BJ (cell line): Measurements from ENCODE around the gene EFCAB10. TPM values are rescaled to one million over a fixed set of nuclear protein-coding genes. Genes with fewer than 3 reads are reported as not detected.

Experiments used
- CTCF ChIA-PET: fragments of 350-600 bp; formaldehyde crosslinking; extraction: SDS; loops from one replicate; lab custom pipeline; 2021; ENCODE audit warnings: antibody characterized with exemption, inconsistent platforms; lab: Yijun Ruan, JAX
- POLR2A ChIA-PET: fragments of 300-600 bp; sonication (Branson Sonifier 250); formaldehyde crosslinking; extraction: SDS; loops from one replicate; lab custom pipeline; 2021; ENCODE audit warnings: antibody characterized with exemption; lab: Charles Lee
- DNase-seq: peaks from one replicate; pipeline ENCODE4 v3.0.0-alpha.2; 2011; ENCODE audit warnings: low read depth
- H3K27me3 ChIP-seq: 2 replicates; pipeline ENCODE4 v1.6.0; 2011; ENCODE audit warnings: low read length; ENCODE audit not compliant: control insufficient read depth, insufficient read depth
- H3K36me3 ChIP-seq: 2 replicates; pipeline ENCODE4 v1.5.1; 2011; ENCODE audit warnings: low read length; ENCODE audit not compliant: control insufficient read depth, insufficient read depth
- H3K4me3 ChIP-seq: 2 replicates; pipeline ENCODE4 v1.5.1; 2011; ENCODE audit warnings: low read depth, mild to moderate bottlenecking, control low read depth, low read length
- polyA plus RNA-seq: library from polyadenylated mRNA; depleted of rRNA; stranded (reverse); fragments of >200 nt; gene quantifications from 2 replicates; pipeline ENCODE4 v1.2.3, GENCODE V29; 2011
- TF ChIP-seq, protein P1 (sequence below): IDR thresholded peaks from 2 replicates; pipeline ENCODE4 v1.5.1; 2011; ENCODE audit warnings: low read depth, mild to moderate bottlenecking, control low read depth, inconsistent platforms, low read length, moderate library complexity; ENCODE audit not compliant: insufficient read depth

EFCAB10 gene
- polyA plus RNA-seq, 1 experiment = not detected

DNA sequence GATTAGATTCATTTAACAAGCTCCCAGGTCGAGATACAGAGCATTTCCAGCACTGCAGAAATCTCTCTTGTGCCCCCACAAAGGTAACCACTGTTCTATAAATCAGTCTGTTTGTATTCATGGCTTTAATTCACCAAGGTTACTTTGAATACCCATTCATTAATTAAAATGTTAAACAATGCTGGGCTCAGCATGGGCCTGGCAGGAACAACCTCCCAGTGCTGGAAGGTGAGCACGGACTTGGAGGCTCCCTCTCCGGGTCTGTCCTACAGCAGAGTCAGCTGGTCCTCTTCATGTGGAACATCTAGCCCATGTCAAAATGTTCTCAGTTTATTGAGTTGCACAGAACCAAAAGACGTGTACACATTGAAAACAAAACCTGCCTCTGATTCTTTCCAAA lies 15.6 kb upstream of the EFCAB10 start:
- ChIA-PET POLR2A (no interaction called here), CTCF (interaction anchor here (1.9 kb wide), 1 partner anchor 7 kb away, joined by 6 read pairs; no protein-coding TSS in a partner anchor)
- no peaks in the 10 kb centered on the region for H3K36me3 ChIP-seq
- no peak overlapping the region for H3K4me3 ChIP-seq
- TF ChIP-seq, protein P1, sequence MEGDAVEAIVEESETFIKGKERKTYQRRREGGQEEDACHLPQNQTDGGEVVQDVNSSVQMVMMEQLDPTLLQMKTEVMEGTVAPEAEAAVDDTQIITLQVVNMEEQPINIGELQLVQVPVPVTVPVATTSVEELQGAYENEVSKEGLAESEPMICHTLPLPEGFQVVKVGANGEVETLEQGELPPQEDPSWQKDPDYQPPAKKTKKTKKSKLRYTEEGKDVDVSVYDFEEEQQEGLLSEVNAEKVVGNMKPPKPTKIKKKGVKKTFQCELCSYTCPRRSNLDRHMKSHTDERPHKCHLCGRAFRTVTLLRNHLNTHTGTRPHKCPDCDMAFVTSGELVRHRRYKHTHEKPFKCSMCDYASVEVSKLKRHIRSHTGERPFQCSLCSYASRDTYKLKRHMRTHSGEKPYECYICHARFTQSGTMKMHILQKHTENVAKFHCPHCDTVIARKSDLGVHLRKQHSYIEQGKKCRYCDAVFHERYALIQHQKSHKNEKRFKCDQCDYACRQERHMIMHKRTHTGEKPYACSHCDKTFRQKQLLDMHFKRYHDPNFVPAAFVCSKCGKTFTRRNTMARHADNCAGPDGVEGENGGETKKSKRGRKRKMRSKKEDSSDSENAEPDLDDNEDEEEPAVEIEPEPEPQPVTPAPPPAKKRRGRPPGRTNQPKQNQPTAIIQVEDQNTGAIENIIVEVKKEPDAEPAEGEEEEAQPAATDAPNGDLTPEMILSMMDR = no peak
- no peaks in the 10 kb centered on the region; the same call in none of the 2 replicates for H3K27me3 ChIP-seq
- no peak for DNase-seq

DNA sequence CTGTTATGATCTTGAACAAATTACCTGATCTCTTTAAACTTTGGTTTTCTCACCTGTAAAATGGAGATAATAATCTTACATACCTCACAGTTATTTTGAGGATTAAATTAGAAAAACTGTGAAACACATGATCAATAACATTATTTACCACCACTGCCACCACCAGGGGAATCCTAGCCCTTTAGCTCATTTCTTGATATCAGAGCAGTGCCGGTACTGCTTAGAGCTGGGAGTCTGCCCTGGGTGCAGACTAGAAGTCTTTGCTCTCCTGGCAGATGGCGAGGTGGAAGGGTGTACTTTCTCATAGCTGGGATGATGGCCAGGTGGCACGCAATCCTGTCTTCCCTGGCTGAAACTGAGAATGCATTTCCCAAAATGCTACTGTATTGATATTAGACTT lies 12.7 kb upstream of the EFCAB10 start:
- Histone ChIP-seq H3K36me3 (no peaks in the 10 kb centered on the region), H3K27me3 (peaks cover 1% of the 10 kb centered on the region; the same call in 1 of the 2 replicates), H3K4me3 (no peak overlapping the region)
- CTCF ChIA-PET = interaction anchor here (1.0 kb wide), 1 partner anchor 283 kb away, joined by 3 read pairs; the partner anchor contains the start of gene ATXN7L1
- POLR2A ChIA-PET = no interaction called here
- DNase-seq = no peak
- TF ChIP-seq, protein P1 = no peak

DNA sequence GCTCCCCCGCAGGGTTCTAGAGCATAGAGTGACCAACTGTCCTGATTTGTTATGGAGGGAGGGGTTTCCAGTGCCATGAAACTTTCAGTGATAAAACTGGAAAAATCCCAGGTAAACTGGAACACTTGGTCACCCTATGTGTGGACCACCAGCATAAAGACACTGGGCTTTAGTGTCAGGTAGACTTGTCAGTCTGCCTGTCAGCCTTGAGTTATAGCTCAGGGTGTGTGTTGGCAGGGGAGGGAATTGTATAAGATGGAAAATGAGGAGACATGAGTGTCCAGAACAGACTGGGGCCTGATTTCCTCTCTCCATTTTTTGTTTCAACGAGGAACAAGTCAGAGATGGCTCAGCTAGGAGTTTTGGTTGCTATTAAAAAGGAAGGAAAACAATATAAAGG lies 10.2 kb upstream of the EFCAB10 start:
- DNase-seq = no peak
- Histone ChIP-seq H3K4me3 (no peak overlapping the region), H3K36me3 (no peaks in the 10 kb centered on the region), H3K27me3 (0 out of 2 replicates have a peak, but pooled peaks cover 1% of the 10 kb centered on the region)
- ChIA-PET CTCF (interaction anchor here (1.1 to 1.7 kb wide), 3 partner anchors 10 to 451 kb away, joined by 3 to 5 read pairs (median 3); no protein-coding TSS in a partner anchor), POLR2A (no interaction called here)
- TF ChIP-seq, protein P1 = no peak

DNA sequence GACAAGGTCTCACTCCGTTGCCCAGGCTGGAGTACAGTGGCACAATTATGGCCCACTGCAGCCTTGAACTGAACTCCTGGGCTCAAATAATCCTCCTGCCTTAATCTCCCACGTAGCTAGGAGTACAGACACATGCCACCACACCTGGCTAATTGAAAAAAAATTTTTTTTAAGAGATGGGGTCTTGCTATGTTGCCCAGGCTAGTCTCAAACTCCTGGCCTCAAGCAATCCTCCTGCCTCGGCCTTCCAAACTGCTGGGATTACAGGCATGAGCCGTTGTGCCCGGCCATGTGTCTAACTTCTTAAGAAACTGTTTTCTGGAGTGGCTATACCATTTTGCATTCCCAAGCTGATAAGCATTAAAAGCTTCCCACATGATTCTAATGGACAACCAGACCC lies 9.5 kb upstream of the EFCAB10 start:
- Histone ChIP-seq H3K27me3 (0 out of 2 replicates have a peak, but pooled peaks cover 1% of the 10 kb centered on the region), H3K36me3 (no peaks in the 10 kb centered on the region), H3K4me3 (no peak overlapping the region)
- POLR2A ChIA-PET = no interaction called here
- CTCF ChIA-PET = interaction anchor here (1.1 to 2.4 kb wide), 5 partner anchors 9 to 610 kb away, joined by 3 to 8 read pairs (median 3); no protein-coding TSS in a partner anchor
- DNase-seq = no peak
- TF ChIP-seq, protein P1 = no peak

DNA sequence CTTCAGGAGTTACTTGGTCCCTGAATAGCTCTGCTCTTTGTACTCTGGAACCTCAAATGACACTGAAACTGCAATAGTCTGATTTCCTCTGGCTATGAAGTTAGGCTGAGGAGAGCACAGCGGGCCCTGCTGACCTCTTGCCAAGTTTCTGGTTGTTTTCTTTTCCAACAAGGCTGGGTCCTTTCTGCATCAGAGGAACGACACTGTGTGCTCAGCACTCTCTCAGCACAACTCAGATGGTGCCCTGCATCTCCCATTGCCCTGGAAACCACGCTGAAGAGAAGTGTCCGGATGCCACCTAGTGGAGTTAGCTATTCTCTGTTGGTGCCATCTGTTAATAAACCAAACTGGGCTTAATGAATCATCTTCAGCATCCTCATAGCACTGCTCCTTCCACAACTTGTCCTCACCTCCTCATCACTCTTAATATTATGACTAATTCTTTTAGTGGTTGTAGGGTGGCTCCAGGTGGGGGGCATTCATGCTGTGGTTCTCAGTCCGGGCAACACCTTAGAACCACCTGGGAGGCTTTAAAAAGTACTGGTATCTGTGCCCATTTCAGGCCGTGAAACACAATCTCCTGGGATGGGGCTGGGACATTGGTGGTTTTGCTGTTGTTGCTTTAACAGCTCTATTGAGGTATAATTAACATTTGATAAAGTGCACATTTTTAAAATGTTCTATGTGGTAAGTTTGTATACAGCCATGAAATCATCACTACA lies 8.2 kb upstream of the EFCAB10 start:
- Histone ChIP-seq H3K36me3 (no peaks in the 10 kb centered on the region), H3K27me3 (0 out of 2 replicates have a peak, but pooled peaks cover 1% of the 10 kb centered on the region), H3K4me3 (no peak overlapping the region)
- peak; percentile 35 for DNase-seq
- ChIA-PET POLR2A (no interaction called here), CTCF (interaction anchor here (0.6 to 2.4 kb wide), 18 partner anchors 8 to 706 kb away, joined by 3 to 8 read pairs (median 3); partner anchors contain the start of gene EFCAB10)
- TF ChIP-seq, protein P1 = peak; percentile 73
